OCI-LY1 (cell line): ENCODE results near the gene CLCN7.

Experiments
- H2AFZ ChIP-seq: fragments of 200-600 bp; sonication (generic), shearing (Covaris generic); 2 replicates; pipeline ENCODE4 v1.6.0; 2014; ENCODE audit warnings: antibody characterized with exemption, mild to moderate bottlenecking, low read length
- H3F3A ChIP-seq: fragments of 200-600 bp; sonication (generic), shearing (Covaris generic); 2 replicates; pipeline ENCODE4 v1.6.0; 2014; ENCODE audit warnings: mild to moderate bottlenecking, antibody characterized with exemption, low read length, moderate library complexity; ENCODE audit not compliant: insufficient read depth
- H3K27ac ChIP-seq: fragments of 200-600 bp; sonication (generic); 2 replicates; pipeline ENCODE4 v1.5.1; 2014; ENCODE audit warnings: low read length, mixed run types, mild to moderate bottlenecking, low read depth; ENCODE audit not compliant: poor library complexity, severe bottlenecking
- H3K27me3 ChIP-seq: fragments of 200-600 bp; sonication (generic); 2 replicates; pipeline ENCODE4 v1.6.0; 2014; ENCODE audit warnings: antibody characterized with exemption, mild to moderate bottlenecking, low read length, moderate library complexity; ENCODE audit not compliant: insufficient read depth
- H3K36me3 ChIP-seq: fragments of 200-600 bp; sonication (generic); 2 replicates; pipeline ENCODE4 v1.6.1; 2014; ENCODE audit warnings: mild to moderate bottlenecking, antibody characterized with exemption, low read length, moderate library complexity, mixed read lengths; ENCODE audit not compliant: insufficient read depth
- H3K4me1 ChIP-seq: fragments of 200-600 bp; sonication (generic); 2 replicates; pipeline ENCODE4 v1.5.1; 2014; ENCODE audit warnings: mild to moderate bottlenecking, low read length, moderate library complexity; ENCODE audit not compliant: insufficient read depth, severe bottlenecking
- H3K4me2 ChIP-seq: fragments of 200-600 bp; sonication (generic), shearing (Covaris generic); 2 replicates; pipeline ENCODE4 v1.6.1; 2014; ENCODE audit warnings: low read length
- H3K4me3 ChIP-seq: fragments of 200-600 bp; sonication (generic); 2 replicates; pipeline ENCODE4 v1.5.1; 2014; ENCODE audit warnings: low read length, low read depth, mild to moderate bottlenecking, mixed read lengths; ENCODE audit not compliant: poor library complexity, severe bottlenecking
- H3K79me2 ChIP-seq: fragments of 200-600 bp; shearing (Covaris generic); 2 replicates; pipeline ENCODE4 v1.6.1; 2016; ENCODE audit warnings: mixed run types, low read length, mixed read lengths; ENCODE audit not compliant: insufficient read depth
- H3K9ac ChIP-seq: fragments of 200-600 bp; sonication (generic), shearing (Covaris generic); 2 replicates; pipeline ENCODE4 v1.6.1; 2014; ENCODE audit warnings: mild to moderate bottlenecking, low read length, mixed read lengths
- H3K9me2 ChIP-seq: fragments of 200-600 bp; sonication (generic), shearing (Covaris generic); 2 replicates; pipeline ENCODE4 v1.6.1; 2014; ENCODE audit warnings: low read depth, mild to moderate bottlenecking, low read length, mixed read lengths
- H3K9me3 ChIP-seq: fragments of 200-600 bp; shearing (Covaris generic); 2 replicates; pipeline ENCODE4 v1.6.1; 2014; ENCODE audit warnings: low read length, mixed read lengths
- H4K20me1 ChIP-seq: fragments of 200-600 bp; sonication (generic), shearing (Covaris generic); 2 replicates; pipeline ENCODE4 v1.6.0; 2016; ENCODE audit warnings: mild to moderate bottlenecking, low read length; ENCODE audit not compliant: insufficient read depth
- CTCF ChIP-seq: fragments of 200-600 bp; sonication (generic), shearing (Covaris generic); IDR thresholded peaks from 2 replicates; pipeline ENCODE4 v1.5.1; 2017; ENCODE audit warnings: mild to moderate bottlenecking, antibody characterized with exemption, low read length, moderate library complexity, mixed read lengths
- EZH2 ChIP-seq: fragments of 200-600 bp; sonication (generic), shearing (Covaris generic); IDR thresholded peaks from 2 replicates; pipeline ENCODE4 v1.8.0; 2017; ENCODE audit warnings: borderline replicate concordance, mixed run types, mild to moderate bottlenecking, antibody characterized with exemption, low read length, moderate library complexity, mixed read lengths

CLCN7 gene

GRCh38 chr16:1508494-1509187 lies 33.8 kb upstream of the CLCN7 start:
- no peaks in the 10 kb centered on the region for H3K27me3 ChIP-seq
- no peak for TF ChIP-seq EZH2
- TF ChIP-seq CTCF: no peak
- no peaks in the 10 kb centered on the region for H3K4me1 ChIP-seq
- no peak overlapping the region for H3K4me3 ChIP-seq
- H3K79me2 ChIP-seq: no peaks in the 10 kb centered on the region
- no peak overlapping the region for H2AFZ ChIP-seq
- H3K9me3 ChIP-seq: no peaks in the 10 kb centered on the region
- no peaks in the 10 kb centered on the region for H4K20me1 ChIP-seq
- no peak overlapping the region for H3K27ac ChIP-seq
- H3K9ac ChIP-seq: no peak overlapping the region
- no peaks in the 10 kb centered on the region for H3K9me2 ChIP-seq
- no peaks in the 10 kb centered on the region for H3F3A ChIP-seq
- peaks cover 32% of the 10 kb centered on the region for H3K36me3 ChIP-seq
- no peak overlapping the region for H3K4me2 ChIP-seq

- H3K9me2 ChIP-seq: no peaks in the 10 kb centered on the region
- TF ChIP-seq CTCF (no peak), EZH2 (no peak)
- no peaks in the 10 kb centered on the region for H3K27me3 ChIP-seq
- no peak overlapping the region for H3K4me3 ChIP-seq
- peaks cover 48% of the 10 kb centered on the region for H3K36me3 ChIP-seq
- H4K20me1 ChIP-seq: no peaks in the 10 kb centered on the region
- no peaks in the 10 kb centered on the region for H3F3A ChIP-seq
- no peak overlapping the region for H3K27ac ChIP-seq
- H3K4me2 ChIP-seq: no peak overlapping the region
- H2AFZ ChIP-seq: no peak overlapping the region
- H3K9me3 ChIP-seq: no peaks in the 10 kb centered on the region
- H3K79me2 ChIP-seq: no peaks in the 10 kb centered on the region
- no peak overlapping the region for H3K9ac ChIP-seq
- H3K4me1 ChIP-seq: no peaks in the 10 kb centered on the region
Observed at GRCh38 chr16:1506494-1507213, 31.8 kb upstream of the CLCN7 start.

- Histone ChIP-seq H3K9me2 (no peaks in the 10 kb centered on the region), H3K9ac (no peak overlapping the region), H3K36me3 (peaks cover 49% of the 10 kb centered on the region), H3K4me2 (no peak overlapping the region), H3K27me3 (no peaks in the 10 kb centered on the region), H3K4me1 (no peaks in the 10 kb centered on the region), H3K79me2 (no peaks in the 10 kb centered on the region), H4K20me1 (no peaks in the 10 kb centered on the region), H2AFZ (no peak overlapping the region), H3F3A (no peaks in the 10 kb centered on the region), H3K9me3 (no peaks in the 10 kb centered on the region), H3K4me3 (no peak overlapping the region), H3K27ac (no peak overlapping the region)
- TF ChIP-seq CTCF (no peak), EZH2 (no peak)
Observed at GRCh38 chr16:1505912-1506311, 31.1 kb upstream of the CLCN7 start.
